WI38 (cell line): ENCODE results near the gene STK39.
"Not testable (repeated sequence)": the region's sequence is repeated elsewhere in the genome, so short reads cannot be mapped to it uniquely, and the experiment has no call there.

Source experiments
- H3K4me3 ChIP-seq: 2 replicates; pipeline ENCODE4 v1.5.1; 2011; ENCODE audit warnings: low read depth, mild to moderate bottlenecking, control low read depth, low read length
- CTCF ChIP-seq: IDR thresholded peaks from 2 replicates; pipeline ENCODE4 v1.5.1; 2012; ENCODE audit warnings: low read depth, mild to moderate bottlenecking, control low read depth, low read length

STK39 gene

DNA sequence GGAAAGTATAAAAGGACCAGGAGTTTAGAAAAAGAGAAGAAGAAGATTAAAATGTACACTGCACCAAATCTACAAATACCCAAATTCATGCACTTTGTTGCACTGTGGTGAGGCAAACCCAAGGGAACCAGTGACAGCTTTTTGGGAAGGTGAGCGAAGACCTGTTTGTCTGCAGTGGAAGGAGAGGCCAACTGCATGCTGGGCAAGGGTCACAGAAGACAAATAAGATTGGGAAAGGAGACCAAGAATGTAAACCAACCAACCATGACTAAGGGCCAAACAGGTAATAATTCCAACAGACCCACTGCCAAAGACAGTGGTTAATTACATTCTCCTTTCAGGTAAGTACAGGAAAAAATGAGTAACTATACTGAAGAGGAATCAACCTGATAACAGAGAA is 202.8 kb downstream of the STK39 start:
- no peak for TF ChIP-seq CTCF
- no peak overlapping the region for H3K4me3 ChIP-seq

DNA sequence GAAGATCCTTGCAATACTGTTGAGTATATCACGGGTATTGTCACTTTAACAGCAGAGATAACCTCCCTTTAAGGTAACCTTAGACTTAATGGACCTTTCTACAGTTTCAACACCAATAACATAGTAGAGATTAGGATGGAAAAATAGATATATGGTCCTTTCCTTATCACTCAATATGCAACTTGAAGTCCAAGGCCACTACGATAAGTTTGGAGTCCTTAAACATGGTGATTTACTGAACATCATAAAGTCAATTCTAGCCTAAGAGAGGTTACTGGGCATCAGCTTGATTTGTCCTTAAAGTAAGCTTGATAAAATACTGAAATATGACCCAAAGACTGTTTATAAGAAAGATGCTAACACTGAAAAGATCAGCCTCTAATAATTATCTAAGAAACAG is 203.2 kb downstream of the STK39 start:
- H3K4me3 ChIP-seq = no peak overlapping the region
- TF ChIP-seq CTCF = no peak

- not testable (repeated sequence) for H3K4me3 ChIP-seq
Measured at GRCh38 chr2:168042127-168042824, 205.1 kb downstream of the STK39 start.

DNA sequence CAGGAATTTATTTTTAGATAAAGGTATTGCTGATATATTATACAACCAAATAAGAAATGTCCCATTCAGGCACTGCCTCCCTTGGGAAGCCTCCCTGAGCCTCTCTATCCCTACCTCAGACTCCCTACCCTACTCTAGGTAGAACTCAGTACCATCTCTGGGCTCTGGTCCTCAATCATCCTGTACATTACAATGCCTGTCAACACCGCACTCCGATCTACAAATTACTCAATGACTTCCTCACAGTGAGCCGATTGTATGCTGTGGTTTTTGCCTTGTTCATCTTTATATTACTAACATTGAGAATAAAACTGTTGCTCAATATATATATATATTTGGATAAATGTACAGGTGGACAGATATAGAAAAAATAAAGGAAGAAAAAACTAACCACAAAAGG is 207.5 kb downstream of the STK39 start:
- TF ChIP-seq CTCF = no peak
- no peak overlapping the region for H3K4me3 ChIP-seq

GRCh38 chr2:168037778-168038177 is 209.6 kb downstream of the STK39 start:
- TF ChIP-seq CTCF = no peak
- H3K4me3 ChIP-seq = no peak overlapping the region

DNA sequence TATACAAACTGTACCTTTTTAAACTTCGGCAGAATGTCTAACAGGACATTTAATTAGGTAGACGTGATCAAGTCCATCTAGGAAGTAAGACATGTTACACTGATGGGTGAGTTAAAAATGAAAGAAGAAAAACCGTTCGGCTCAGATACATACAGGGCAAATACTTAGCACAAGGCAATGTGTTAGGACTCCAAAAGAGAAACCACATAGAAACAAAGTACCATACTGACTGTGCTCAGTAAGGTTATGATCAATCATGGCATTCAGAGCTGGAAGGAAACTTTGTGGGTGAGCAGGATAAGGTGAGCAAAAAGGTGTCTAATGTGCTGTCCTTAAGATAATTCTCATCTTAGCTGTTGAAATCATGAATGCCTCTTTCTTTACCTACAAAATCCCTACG is 211.9 kb downstream of the STK39 start:
- H3K4me3 ChIP-seq = no peak overlapping the region
- no peak for TF ChIP-seq CTCF

GRCh38 chr2:168034616-168035015 is 212.8 kb downstream of the STK39 start:
- TF ChIP-seq CTCF = no peak
- H3K4me3 ChIP-seq = no peak overlapping the region

DNA sequence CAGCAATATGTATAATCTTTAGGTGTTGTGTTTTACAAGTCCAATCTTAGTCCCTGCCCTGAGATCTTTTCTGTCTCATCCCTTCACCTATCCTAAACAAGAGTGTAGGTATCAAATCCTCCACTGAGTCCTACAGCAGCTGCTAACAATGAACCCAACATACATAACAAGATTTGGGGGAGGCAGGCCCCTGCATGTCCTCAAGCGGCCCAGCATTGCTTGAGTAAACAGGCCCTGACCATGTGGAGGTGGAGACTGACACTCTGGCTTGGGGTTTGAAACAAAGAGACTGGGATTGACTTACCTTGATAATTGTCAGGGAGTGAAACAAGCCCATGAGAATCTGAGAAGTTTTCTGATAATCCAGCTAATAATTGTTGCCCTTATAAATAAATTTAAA is 213.4 kb downstream of the STK39 start:
- no peak for TF ChIP-seq CTCF
- no peak overlapping the region for H3K4me3 ChIP-seq
